A673 (cell line): ENCODE measurements around the gene TOLLIP. TPM values are rescaled to one million over a fixed set of nuclear protein-coding genes. Genes with fewer than 3 reads are reported as not detected.
"Not testable (repeated sequence)": the region's sequence is repeated elsewhere in the genome, so short reads cannot be mapped to it uniquely, and the experiment has no call there.

ENCODE experiments used
- BruUV-seq: library from RNA; stranded (reverse); fragments of 400-500 nt; replicated peaks from 2 replicates; lab custom pipeline; 2021; lab: Mats Ljungman, UMichigan
- CTCF ChIA-PET: fragments of 300-600 bp; sonication (Branson Sonifier 250); formaldehyde crosslinking; loops from one replicate; lab custom pipeline; 2022; ENCODE audit warnings: antibody characterized with exemption; lab: Charles Lee
- POLR2A ChIA-PET: fragments of 300-600 bp; sonication (Branson Sonifier 250); formaldehyde crosslinking; loops from one replicate; lab custom pipeline; 2022; ENCODE audit warnings: antibody characterized with exemption; ENCODE audit not compliant: low non-redundant PET; lab: Charles Lee
- DNase-seq: peaks from one replicate; pipeline ENCODE4 v3.0.0-alpha.2; 2015; ENCODE audit warnings: low spot score
- H3K27ac ChIP-seq: fragments of 200-600 bp; sonication (generic); 2 replicates; pipeline ENCODE4 v1.5.1; 2016; ENCODE audit warnings: mixed run types, low read depth, mild to moderate bottlenecking, mixed read lengths, antibody characterized with exemption, low read length; ENCODE audit not compliant: poor library complexity, severe bottlenecking
- H3K27me3 ChIP-seq: fragments of 200-600 bp; sonication (generic); replicated peaks from 2 replicates; pipeline ENCODE4 v1.6.1; 2017; ENCODE audit warnings: mixed run types, low read depth, mild to moderate bottlenecking, mixed read lengths, antibody characterized with exemption, low read length; ENCODE audit not compliant: insufficient read depth, poor library complexity
- H3K36me3 ChIP-seq: fragments of 200-600 bp; sonication (generic); 2 replicates; pipeline ENCODE4 v1.6.1; 2016; ENCODE audit warnings: mixed run types, mild to moderate bottlenecking, mixed read lengths, antibody characterized with exemption, low read length; ENCODE audit not compliant: insufficient read depth, poor library complexity, severe bottlenecking
- H3K4me1 ChIP-seq: fragments of 200-600 bp; sonication (generic); 2 replicates; pipeline ENCODE4 v1.6.1; 2017; ENCODE audit warnings: mixed run types, mild to moderate bottlenecking, mixed read lengths, antibody characterized with exemption, low read length; ENCODE audit not compliant: insufficient read depth, poor library complexity, severe bottlenecking
- H3K4me3 ChIP-seq: fragments of 200-600 bp; sonication (generic); 2 replicates; pipeline ENCODE4 v1.5.1; 2016; ENCODE audit warnings: low read depth, mixed run types, mild to moderate bottlenecking, mixed read lengths, low read length; ENCODE audit not compliant: poor library complexity, severe bottlenecking
- H3K9me3 ChIP-seq: fragments of 200-600 bp; sonication (generic); 2 replicates; pipeline ENCODE4 v1.6.1; 2016; ENCODE audit warnings: mixed run types, low read depth, mild to moderate bottlenecking, mixed read lengths, antibody characterized with exemption, low read length; ENCODE audit not compliant: poor library complexity, severe bottlenecking
- EZH2 ChIP-seq: fragments of 200-600 bp; sonication (generic); IDR thresholded peaks from 2 replicates; pipeline ENCODE4 v1.6.1; 2017; ENCODE audit warnings: borderline replicate concordance, low read depth, mild to moderate bottlenecking, mixed read lengths, antibody characterized with exemption, low read length; ENCODE audit not compliant: poor library complexity, severe bottlenecking
- intact Hi-C: fragments of 100-400 bp; cut with micrococcal nuclease; formaldehyde crosslinking; loops from one replicate; pipeline ENCODE4 v1.10.0; 2022; ENCODE audit not compliant: unreplicated experiment
- total RNA-seq: library from RNA; stranded (reverse); gene quantifications from 2 replicates; pipeline ENCODE4 v1.2.3, GENCODE V29; 2021
- TF ChIP-seq, protein P1 (sequence below): fragments of 300-800, 200-600 bp; sonication (generic); conservative IDR thresholded peaks from 2 replicates; pipeline ENCODE4 v1.5.1; 2017; ENCODE audit warnings: low read depth, mild to moderate bottlenecking, antibody characterized with exemption, low read length, moderate library complexity, mixed read lengths

The TOLLIP gene
- total RNA-seq, 1 experiment from 2014 or later = 32.5 TPM

DNA sequence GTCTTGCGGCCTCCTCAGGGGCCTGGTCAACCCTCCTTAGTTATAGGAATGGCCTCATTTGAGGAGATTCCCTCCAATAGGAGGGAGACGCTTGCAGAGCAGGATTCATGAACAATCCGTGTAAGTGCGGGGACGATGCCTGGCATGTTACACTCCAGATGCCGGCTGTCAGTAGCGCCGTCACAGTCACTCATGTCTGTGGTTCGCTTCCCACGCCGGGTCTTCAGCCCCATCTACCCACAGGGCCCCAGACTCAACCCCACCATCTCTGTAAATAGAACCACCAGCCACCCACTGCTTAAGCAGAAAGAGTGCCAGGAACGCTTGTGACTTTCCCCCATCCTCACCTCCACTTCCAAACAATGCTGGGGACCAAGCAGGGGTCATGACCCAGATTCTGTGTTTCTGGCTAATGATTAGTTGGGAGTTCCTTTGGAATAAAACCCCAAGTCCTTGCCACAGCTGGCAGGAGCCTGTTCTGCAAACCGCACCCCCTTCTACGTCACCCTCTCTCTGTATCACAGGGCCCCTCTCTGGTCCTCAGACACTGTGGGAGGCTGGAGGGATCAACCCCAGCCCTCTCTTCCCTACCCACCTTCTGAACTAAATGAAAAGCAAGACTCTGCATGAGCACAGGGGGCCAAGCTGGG, 38.8 kb upstream of the TOLLIP start:
- intact Hi-C loops = no loop called here
- POLR2A ChIA-PET = no interaction called here
- Histone ChIP-seq H3K27me3 (no peaks in the 10 kb centered on the region), H3K36me3 (no peaks in the 10 kb centered on the region), H3K9me3 (no peaks in the 10 kb centered on the region), H3K4me3 (no peak overlapping the region), H3K4me1 (no peaks in the 10 kb centered on the region), H3K27ac (no peak overlapping the region)
- TF ChIP-seq, protein P1, sequence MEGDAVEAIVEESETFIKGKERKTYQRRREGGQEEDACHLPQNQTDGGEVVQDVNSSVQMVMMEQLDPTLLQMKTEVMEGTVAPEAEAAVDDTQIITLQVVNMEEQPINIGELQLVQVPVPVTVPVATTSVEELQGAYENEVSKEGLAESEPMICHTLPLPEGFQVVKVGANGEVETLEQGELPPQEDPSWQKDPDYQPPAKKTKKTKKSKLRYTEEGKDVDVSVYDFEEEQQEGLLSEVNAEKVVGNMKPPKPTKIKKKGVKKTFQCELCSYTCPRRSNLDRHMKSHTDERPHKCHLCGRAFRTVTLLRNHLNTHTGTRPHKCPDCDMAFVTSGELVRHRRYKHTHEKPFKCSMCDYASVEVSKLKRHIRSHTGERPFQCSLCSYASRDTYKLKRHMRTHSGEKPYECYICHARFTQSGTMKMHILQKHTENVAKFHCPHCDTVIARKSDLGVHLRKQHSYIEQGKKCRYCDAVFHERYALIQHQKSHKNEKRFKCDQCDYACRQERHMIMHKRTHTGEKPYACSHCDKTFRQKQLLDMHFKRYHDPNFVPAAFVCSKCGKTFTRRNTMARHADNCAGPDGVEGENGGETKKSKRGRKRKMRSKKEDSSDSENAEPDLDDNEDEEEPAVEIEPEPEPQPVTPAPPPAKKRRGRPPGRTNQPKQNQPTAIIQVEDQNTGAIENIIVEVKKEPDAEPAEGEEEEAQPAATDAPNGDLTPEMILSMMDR = no peak
- TF ChIP-seq EZH2 = no peak
- BruUV-seq = no TSS peak
- CTCF ChIA-PET = no interaction called here
- no peak for DNase-seq

DNA sequence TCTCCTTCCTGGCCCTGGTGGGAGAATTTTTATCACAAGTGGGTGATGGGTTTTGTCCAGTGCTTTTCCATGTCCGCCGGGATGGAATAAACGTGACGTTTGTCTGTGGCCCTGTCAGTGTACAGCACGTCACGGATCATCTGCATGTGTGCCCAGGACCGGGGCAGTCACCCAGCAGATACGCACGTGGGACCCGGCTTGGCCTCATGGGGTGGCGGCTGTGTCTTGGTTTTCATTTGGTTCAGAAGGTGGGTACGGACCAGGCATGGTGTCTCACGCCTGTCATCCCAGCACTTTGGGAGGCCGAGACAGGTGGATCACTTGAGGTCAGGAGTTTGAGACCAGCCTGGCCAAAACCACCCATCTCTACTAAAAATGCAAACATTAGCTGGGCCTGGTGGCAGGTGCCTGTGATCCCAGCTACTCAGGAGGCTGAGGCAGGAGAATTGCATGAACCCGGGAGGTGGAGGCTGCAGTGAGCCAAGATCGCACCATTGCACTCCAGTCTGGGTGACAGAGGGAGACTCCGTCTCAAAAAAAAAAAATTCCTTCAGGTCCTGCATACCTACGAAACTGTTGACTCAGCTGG, 38.1 kb upstream of the TOLLIP start:
- intact Hi-C loops, BruUV-seq, H3K27me3 ChIP-seq, DNase-seq, H3K36me3 ChIP-seq, CTCF ChIA-PET, H3K4me3 ChIP-seq, H3K4me1 ChIP-seq, H3K27ac ChIP-seq, H3K9me3 ChIP-seq, POLR2A ChIA-PET: not testable (repeated sequence)

- H3K27ac ChIP-seq = no peak overlapping the region
- H3K36me3 ChIP-seq = no peaks in the 10 kb centered on the region
- BruUV-seq = no TSS peak
- no peaks in the 10 kb centered on the region for H3K9me3 ChIP-seq
- H3K4me1 ChIP-seq = no peaks in the 10 kb centered on the region
- no peak for DNase-seq
- H3K4me3 ChIP-seq = no peak overlapping the region
- ChIA-PET CTCF (no interaction called here), POLR2A (no interaction called here)
- TF ChIP-seq, protein P1 = no peak
- no peak for TF ChIP-seq EZH2
- no peaks in the 10 kb centered on the region for H3K27me3 ChIP-seq
- intact Hi-C loops = no loop called here
Observed at GRCh38 chr11:1346669-1347390, 37.4 kb upstream of the TOLLIP start.
